ENCODE measurements around the gene APOBEC3C. TPM values are rescaled to one million over a fixed set of nuclear protein-coding genes. Genes with fewer than 3 reads are reported as not detected.
"Not testable (repeated sequence)": the region's sequence is repeated elsewhere in the genome, so short reads cannot be mapped to it uniquely, and the experiment has no call there.

The APOBEC3C gene
- total and polyA plus RNA-seq, 2 donors: 8.1 to 28.9 TPM

DNA sequence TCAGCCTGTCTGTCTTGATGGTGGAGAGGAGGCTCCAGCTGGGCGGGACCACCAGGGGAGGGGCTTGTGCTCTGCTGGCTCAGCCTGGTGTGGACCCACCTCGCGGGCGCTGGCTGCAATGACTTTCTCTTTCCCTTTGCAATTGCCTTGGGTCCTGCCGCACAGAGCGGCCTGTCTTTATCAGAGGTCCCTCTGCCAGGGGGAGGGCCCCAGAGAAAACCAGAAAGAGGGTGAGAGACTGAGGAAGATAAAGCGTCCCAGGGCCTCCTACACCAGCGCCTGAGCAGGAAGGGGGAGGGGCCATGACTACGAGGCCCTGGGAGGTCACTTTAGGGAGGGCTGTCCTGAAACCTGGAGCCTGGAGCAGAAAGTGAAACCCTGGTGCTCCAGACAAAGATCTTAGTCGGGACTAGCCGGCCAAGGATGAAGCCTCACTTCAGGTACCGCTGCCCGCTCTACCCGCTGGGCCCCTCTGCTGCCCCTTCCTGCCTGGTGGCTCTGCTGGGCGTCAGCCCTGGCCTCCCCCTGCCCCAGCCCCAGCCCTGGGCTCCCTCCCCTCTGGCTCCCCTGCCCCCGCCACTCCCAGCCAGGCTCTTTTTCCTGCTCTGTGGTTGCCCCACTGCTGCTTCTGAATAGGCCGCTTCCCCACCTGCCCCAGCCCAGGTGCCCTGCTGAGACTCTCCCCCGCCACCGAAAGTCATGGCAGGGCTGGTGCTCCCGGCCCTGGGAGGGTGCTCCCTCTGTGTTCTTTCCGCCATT lies 26.7 kb downstream of the APOBEC3C start, which contains the start of gene APOBEC3F:
Gene APOBEC3F (plus strand): TSS at position 327 of the 759 bp plus-strand sequence. CDS start 97 bp downstream, at position 424.
- not testable (repeated sequence) for H3K4me1 ChIP-seq (ENCODE audit: insufficient read depth); H3K36me3 ChIP-seq (ENCODE audit: insufficient read depth); DNase-seq (ENCODE audit: extremely low spot score)
- 1% methylated on average over 20 of the region's 21 CpGs for WGBS
- Histone ChIP-seq H3K4me3 (ENCODE audit: low read depth, low read length) (peak within 1 kb of the TSS; percentile 79), H3K27ac (ENCODE audit: low read depth) (peak within 1 kb of the TSS; percentile 65)

DNA sequence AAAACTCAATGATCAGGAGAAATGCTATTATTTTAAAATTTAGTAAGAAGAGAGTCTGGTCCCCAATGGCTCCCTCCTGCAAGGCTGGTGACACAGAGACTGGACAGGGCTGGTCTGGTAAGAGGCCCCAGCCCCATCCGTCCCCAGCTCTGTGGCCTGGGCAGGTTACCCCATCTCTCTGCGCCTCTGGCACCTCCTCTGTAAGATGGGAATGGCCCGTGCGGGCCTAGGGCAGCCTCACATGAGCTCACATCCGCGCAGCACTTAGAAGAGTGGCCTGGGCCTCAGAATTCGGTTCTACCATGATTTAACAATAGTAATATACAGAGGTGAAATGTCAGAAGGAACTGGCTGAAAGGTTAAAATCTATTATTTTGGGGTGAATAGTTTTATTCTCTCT lies 27.9 kb downstream of the APOBEC3C start:
- H3K27ac ChIP-seq (ENCODE audit: low read depth): no peak overlapping the region
- WGBS: 96% methylated on average over 7 of the region's 7 CpGs
- no peak for DNase-seq (ENCODE audit: extremely low spot score)
- H3K4me3 ChIP-seq (ENCODE audit: low read depth, low read length): no peak overlapping the region
- H3K4me1 ChIP-seq (ENCODE audit: insufficient read depth): no peaks in the 10 kb centered on the region
- H3K36me3 ChIP-seq (ENCODE audit: insufficient read depth): no peaks in the 10 kb centered on the region

DNA sequence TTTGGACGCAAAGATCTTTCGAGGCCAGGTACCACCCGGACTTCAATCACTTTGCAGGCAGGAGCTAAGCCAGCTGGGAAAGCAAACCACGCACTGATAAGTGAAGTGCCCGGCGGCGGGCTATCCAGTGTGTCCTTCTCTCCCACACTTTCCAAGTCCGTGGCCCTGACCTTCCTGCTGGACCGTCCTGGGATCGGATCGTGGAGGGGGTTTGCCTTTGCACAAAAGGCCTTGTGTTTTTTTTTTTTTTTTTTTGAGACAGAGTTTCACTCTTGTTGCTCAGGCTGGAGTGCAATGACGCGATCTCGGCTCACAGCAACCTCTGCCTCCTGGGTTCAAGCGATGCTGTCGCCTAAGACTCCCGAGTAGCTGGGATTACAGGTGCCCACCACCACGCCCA lies 29.0 kb downstream of the APOBEC3C start:
- H3K4me1 ChIP-seq (ENCODE audit: insufficient read depth); DNase-seq (ENCODE audit: extremely low spot score); H3K4me3 ChIP-seq (ENCODE audit: low read depth, low read length); H3K27ac ChIP-seq (ENCODE audit: low read depth); H3K36me3 ChIP-seq (ENCODE audit: insufficient read depth): not testable (repeated sequence)
- 90% methylated on average over 17 of the region's 18 CpGs for WGBS

GRCh38 chr22:39045136-39045535 lies 31.1 kb downstream of the APOBEC3C start:
- WGBS: 87% methylated on average over 14 of the region's 14 CpGs
- not testable (repeated sequence) for H3K36me3 ChIP-seq (ENCODE audit: insufficient read depth); H3K27ac ChIP-seq (ENCODE audit: low read depth); H3K4me1 ChIP-seq (ENCODE audit: insufficient read depth); DNase-seq (ENCODE audit: extremely low spot score); H3K4me3 ChIP-seq (ENCODE audit: low read depth, low read length)

DNA sequence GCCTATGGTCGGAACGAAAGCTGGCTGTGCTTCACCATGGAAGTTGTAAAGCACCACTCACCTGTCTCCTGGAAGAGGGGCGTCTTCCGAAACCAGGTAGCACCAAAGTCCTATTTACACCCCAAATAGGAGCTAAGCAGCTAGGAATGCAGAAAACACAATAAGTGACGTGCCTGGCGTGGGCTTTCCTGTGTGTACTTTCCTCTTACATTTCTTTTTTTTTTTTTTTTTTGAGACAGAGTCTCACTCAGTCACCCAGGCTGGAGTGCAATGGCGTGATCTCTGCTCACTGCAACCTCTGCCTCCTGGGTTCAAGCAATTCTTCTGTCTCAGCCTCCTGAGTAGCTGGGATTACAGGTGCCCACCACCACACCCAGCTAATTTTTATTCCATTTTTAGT lies 35.4 kb downstream of the APOBEC3C start:
- H3K4me3 ChIP-seq (ENCODE audit: low read depth, low read length); H3K4me1 ChIP-seq (ENCODE audit: insufficient read depth); DNase-seq (ENCODE audit: extremely low spot score); H3K36me3 ChIP-seq (ENCODE audit: insufficient read depth); H3K27ac ChIP-seq (ENCODE audit: low read depth): not testable (repeated sequence)
- WGBS: 86% methylated on average over 7 of the region's 7 CpGs

DNA sequence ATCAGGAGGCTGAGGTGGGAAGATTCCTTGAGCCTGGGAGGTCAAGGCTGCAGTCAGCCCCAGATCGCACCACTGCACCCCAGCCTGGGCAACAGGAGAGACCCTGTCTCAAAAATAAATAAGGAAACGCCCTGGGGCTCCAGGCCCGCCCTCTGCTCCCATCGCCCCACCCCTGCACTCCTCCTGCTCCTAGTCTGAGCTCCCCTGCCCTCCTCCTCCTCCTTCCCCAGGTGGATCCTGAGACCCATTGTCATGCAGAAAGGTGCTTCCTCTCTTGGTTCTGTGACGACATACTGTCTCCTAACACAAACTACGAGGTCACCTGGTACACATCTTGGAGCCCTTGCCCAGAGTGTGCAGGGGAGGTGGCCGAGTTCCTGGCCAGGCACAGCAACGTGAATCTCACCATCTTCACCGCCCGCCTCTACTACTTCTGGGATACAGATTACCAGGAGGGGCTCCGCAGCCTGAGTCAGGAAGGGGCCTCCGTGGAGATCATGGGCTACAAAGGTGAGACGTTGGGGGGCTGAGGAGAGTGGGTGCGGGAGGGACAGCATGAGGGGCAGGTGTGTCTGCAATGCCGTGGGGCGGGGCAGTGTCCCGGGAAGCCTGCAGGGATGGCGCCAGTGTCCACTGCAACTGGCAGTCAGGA lies 37.9 kb downstream of the APOBEC3C start:
- 76% methylated on average over 16 of the region's 18 CpGs for WGBS
- H3K36me3 ChIP-seq (ENCODE audit: insufficient read depth); H3K4me1 ChIP-seq (ENCODE audit: insufficient read depth); H3K27ac ChIP-seq (ENCODE audit: low read depth); DNase-seq (ENCODE audit: extremely low spot score); H3K4me3 ChIP-seq (ENCODE audit: low read depth, low read length): not testable (repeated sequence)

DNA sequence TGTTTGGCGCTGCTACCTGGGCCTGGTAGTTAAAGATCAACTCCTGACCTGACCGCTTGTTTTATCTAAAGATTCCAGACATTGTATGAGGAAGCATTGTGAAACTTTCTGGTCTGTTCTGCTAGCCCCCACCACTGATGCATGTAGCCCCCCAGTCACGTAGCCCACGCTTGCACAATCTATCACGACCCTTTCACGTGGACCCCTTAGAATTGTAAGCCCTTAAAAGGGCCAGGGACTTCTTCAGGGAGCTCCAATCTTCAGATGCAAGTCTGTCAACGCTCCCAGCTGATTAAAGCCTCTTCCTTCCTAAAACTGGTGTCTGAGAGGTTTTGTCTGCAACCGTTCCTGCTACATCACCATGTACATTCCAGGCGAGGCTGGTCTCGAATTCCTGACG lies 41.6 kb downstream of the APOBEC3C start:
- no peak overlapping the region for H3K4me3 ChIP-seq (ENCODE audit: low read depth, low read length)
- 94% methylated on average over 11 of the region's 11 CpGs for WGBS
- no peak overlapping the region for H3K27ac ChIP-seq (ENCODE audit: low read depth)
- H3K36me3 ChIP-seq (ENCODE audit: insufficient read depth): no peaks in the 10 kb centered on the region
- no peaks in the 10 kb centered on the region for H3K4me1 ChIP-seq (ENCODE audit: insufficient read depth)
- DNase-seq (ENCODE audit: extremely low spot score): no peak

- H3K4me1 ChIP-seq (ENCODE audit: insufficient read depth); H3K4me3 ChIP-seq (ENCODE audit: low read depth, low read length); H3K27ac ChIP-seq (ENCODE audit: low read depth); DNase-seq (ENCODE audit: extremely low spot score); H3K36me3 ChIP-seq (ENCODE audit: insufficient read depth): not testable (repeated sequence)
- WGBS: 53% methylated on average over 6 of the region's 6 CpGs
Measured at GRCh38 chr22:39061290-39061689, 47.2 kb downstream of the APOBEC3C start.

GRCh38 chr22:39061951-39062350 lies 47.9 kb downstream of the APOBEC3C start:
- not testable (repeated sequence) for H3K27ac ChIP-seq (ENCODE audit: low read depth)

GRCh38 chr22:39063904-39064303 lies 49.8 kb downstream of the APOBEC3C start:
- DNase-seq (ENCODE audit: extremely low spot score); H3K27ac ChIP-seq (ENCODE audit: low read depth); H3K36me3 ChIP-seq (ENCODE audit: insufficient read depth); H3K4me1 ChIP-seq (ENCODE audit: insufficient read depth); H3K4me3 ChIP-seq (ENCODE audit: low read depth, low read length): not testable (repeated sequence)
- 93% methylated on average over 8 of the region's 8 CpGs for WGBS

More at GRCh38 chr22:39061951-39062350, 47.9 kb downstream of the APOBEC3C start:
- WGBS: 85% methylated on average over 10 of the region's 10 CpGs
- not testable (repeated sequence) for H3K4me1 ChIP-seq (ENCODE audit: insufficient read depth); DNase-seq (ENCODE audit: extremely low spot score); H3K4me3 ChIP-seq (ENCODE audit: low read depth, low read length); H3K36me3 ChIP-seq (ENCODE audit: insufficient read depth)

- not testable (repeated sequence) for H3K4me3 ChIP-seq (ENCODE audit: low read depth, low read length); H3K27ac ChIP-seq (ENCODE audit: low read depth); H3K4me1 ChIP-seq (ENCODE audit: insufficient read depth); DNase-seq (ENCODE audit: extremely low spot score); H3K36me3 ChIP-seq (ENCODE audit: insufficient read depth)
- WGBS: 83% methylated on average over 9 of the region's 9 CpGs
Measured at GRCh38 chr22:39066442-39067276, 52.6 kb downstream of the APOBEC3C start.

GRCh38 chr22:39068033-39068785 lies 54.2 kb downstream of the APOBEC3C start:
- Histone ChIP-seq H3K36me3 (ENCODE audit: insufficient read depth) (no peaks in the 10 kb centered on the region), H3K27ac (ENCODE audit: low read depth) (no peak overlapping the region), H3K4me1 (ENCODE audit: insufficient read depth) (peaks cover 2% of the 10 kb centered on the region), H3K4me3 (ENCODE audit: low read depth, low read length) (no peak overlapping the region)
- DNase-seq (ENCODE audit: extremely low spot score): no peak
- WGBS: 61% methylated on average over 13 of the region's 13 CpGs
